ENCODE results near the gene SERPINA3. TPM values are rescaled to one million over a fixed set of nuclear protein-coding genes. Genes with fewer than 3 reads are reported as not detected.

The SERPINA3 gene
- not detected in 2 replicates for total RNA-seq (2021; fragmentation: NEBNext Ultra II Directional; extraction: Animal tissue kit (Norgen Biotek cat#: 25700))
- polyA plus RNA-seq (2011; rRNA removed): not detected in 2 replicates
- polyA plus RNA-seq (2011; cell fraction: cytosol; rRNA removed): 0.30 TPM
- not detected for polyA plus RNA-seq (2011; cell fraction: nucleus; rRNA removed)
- not detected in 4 replicates for polyA plus RNA-seq (2012, experiment 1 of 2)
- 0.17 TPM for polyA plus RNA-seq (2012, experiment 2 of 2)
- polyA plus RNA-seq (2013, experiment 1 of 2): not detected
- not detected for polyA plus RNA-seq (2013, experiment 2 of 2)
- not detected in 2 replicates for polyA minus RNA-seq (2011; rRNA and poly(A)+ RNA removed)
- polyA minus RNA-seq (2011; cell fraction: cytosol; rRNA and poly(A)+ RNA removed): not detected
- polyA minus RNA-seq (2011; cell fraction: nucleus; rRNA and poly(A)+ RNA removed): not detected
- long read RNA-seq, experiment 1: 0 reads
- long read RNA-seq, experiment 2: 0 reads

DNA sequence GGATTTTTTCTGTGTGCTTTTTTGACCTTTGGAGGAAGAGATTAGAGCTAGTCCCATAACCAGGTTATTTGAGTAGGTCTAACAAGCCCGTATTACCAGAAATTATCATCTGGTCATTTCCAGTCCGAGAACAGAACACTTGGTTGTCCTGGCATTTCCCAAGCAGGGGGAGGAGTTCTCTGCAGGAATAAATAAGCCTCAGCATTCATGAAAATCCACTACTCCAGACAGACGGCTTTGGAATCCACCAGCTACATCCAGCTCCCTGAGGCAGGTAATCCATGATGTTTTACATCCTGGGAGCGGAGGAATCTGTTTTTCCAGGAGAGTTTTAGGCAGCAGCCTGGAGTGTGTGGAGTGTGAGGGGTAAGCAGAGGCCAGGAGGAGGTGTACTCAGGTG is at the start of gene SERPINA3:
TSS of gene SERPINA3 (plus strand) at position 218 of the 400 bp plus-strand sequence. CDS start 2,051 bp downstream, outside the sequence.
- POLR2A ChIA-PET (ENCODE audit: partially characterized antibody): no interaction called here
- FAIRE-seq: no peak

More for the DNA sequence above, at the start of gene SERPINA3:
- Histone ChIP-seq H2BK120ac (replicated peaks; ENCODE audit: low read depth, low read length) (no peak within 1 kb of the TSS), H3K4me3 (ENCODE audit: extremely low read depth in 1 of 4, insufficient read depth in 2 of 4, low read depth in 3 of 4, low read length in 4 of 4) (no peak within 1 kb of the TSS), H2AFZ (ENCODE audit: low read length) (no peak within 1 kb of the TSS), H4K91ac (replicated peaks; ENCODE audit: insufficient read length, low read length) (no peak within 1 kb of the TSS), H3K23ac (ENCODE audit: insufficient read length) (no peak within 1 kb of the TSS), H3K4me1 (replicated peaks in 1 of 4; ENCODE audit: control insufficient read depth in 3 of 4, insufficient read depth in 4 of 4, low read length in 3 of 4) (no peaks in the 10 kb centered on the region; a peak in 1 of 7 replicates), H4K20me1 (replicated peaks in 1 of 2; ENCODE audit: control insufficient read depth in 1 of 2, insufficient read depth in 2 of 2, low read length in 2 of 2) (no peaks in the 10 kb centered on the region), H3K27ac (ENCODE audit: low read depth, low read length) (no peak within 1 kb of the TSS), H2BK12ac (ENCODE audit: low read depth, low read length) (no peak within 1 kb of the TSS), H3K79me2 (ENCODE audit: control insufficient read depth in 1 of 2, insufficient read depth in 2 of 2, low read length in 2 of 2) (no peaks in the 10 kb centered on the region), H3K4me2 (ENCODE audit: insufficient read depth in 1 of 2, low read depth in 2 of 2, low read length in 2 of 2) (no peak within 1 kb of the TSS), H3K36me3 (ENCODE audit: control insufficient read depth in 2 of 4, insufficient read depth in 4 of 4, low read length in 3 of 4) (no peaks in the 10 kb centered on the region), H2BK20ac (ENCODE audit: low read length) (no peak within 1 kb of the TSS), H4K5ac (ENCODE audit: insufficient read length, low read depth, low read length) (no peak within 1 kb of the TSS), H3K27me3 (replicated peaks in 1 of 4; ENCODE audit: control insufficient read depth in 3 of 4, extremely low read depth in 1 of 4, insufficient read depth in 3 of 4, low read length in 3 of 4) (no peaks in the 10 kb centered on the region), H2AK5ac (ENCODE audit: low read depth, low read length) (no peak within 1 kb of the TSS), H3K9me3 (ENCODE audit: insufficient read depth in 2 of 2, low read depth in 1 of 2, low read length in 1 of 2) (peaks cover 0 to 8% of the 10 kb centered on the region in 2 experiments; a peak in 2 of 4 replicates), H2BK5ac (ENCODE audit: low read depth, low read length) (no peak within 1 kb of the TSS), H3K14ac (ENCODE audit: insufficient read length) (no peak within 1 kb of the TSS), H3K18ac (ENCODE audit: extremely low read depth, low read length) (no peak within 1 kb of the TSS; the same call in 1 of the 2 replicates), H3K4ac (replicated peaks; ENCODE audit: insufficient read length, low read depth, low read length) (no peak within 1 kb of the TSS), H3K23me2 (ENCODE audit: low read depth, low read length) (no peaks in the 10 kb centered on the region), H3K9ac (replicated peaks in 1 of 4; ENCODE audit: extremely low read depth in 1 of 4, low read depth in 3 of 4, low read length in 3 of 4) (no peak within 1 kb of the TSS), H3K79me1 (ENCODE audit: low read depth, low read length) (no peaks in the 10 kb centered on the region), H4K8ac (ENCODE audit: extremely low read depth, insufficient read depth, low read length) (no peak within 1 kb of the TSS), H3K56ac (replicated peaks; ENCODE audit: insufficient read length, low read depth, low read length) (no peak within 1 kb of the TSS), H2BK15ac (ENCODE audit: low read length) (no peak within 1 kb of the TSS)
- DNase-seq (ENCODE audit: low read depth in 1 of 2, low spot score in 2 of 2): no peak
- CTCF ChIA-PET (ENCODE audit: partially characterized antibody): interaction anchor here (0.9 to 1.2 kb wide), 2 partner anchors 9 to 13 kb away, joined by 5 read pairs; no protein-coding TSS in a partner anchor
- no peak for TF ChIP-seq FOSL1 (IDR thresholded peaks at IDR 0.05; ENCODE audit: insufficient read depth, low read depth, low read length)
- WGBS, 2 experiments (ENCODE audit: extremely low coverage in 1 of 2, insufficient coverage in 1 of 2, insufficient read length in 1 of 2, insufficient replicate concordance in 2 of 2, low coverage in 1 of 2, low lambda C conversion rate in 2 of 2, missing lambda C conversion rate in 1 of 2): 88% methylated on average over 4 of the region's 4 CpGs; no CpG with 5 or more reads in 1 of the 2 experiments
